GM21390 (cell line): ENCODE measurements around the gene TMA16.
A peak's percentile ranks its signal among the peaks of the same experiment; 100 is the strongest.
"Not testable (repeated sequence)": the region's sequence is repeated elsewhere in the genome, so short reads cannot be mapped to it uniquely, and the experiment has no call there.

Source experiments
- ATAC-seq: cut with Tn5 transposase; IDR thresholded peaks from one replicate; pipeline ENCODE4 v1.9.1; 2021; ENCODE audit not compliant: unreplicated experiment

The TMA16 gene

GRCh38 chr4:163494360-163495241, at the start of gene TMA16:
TMA16 (plus strand) TSS chr4:163494690; CDS start chr4:163494802, 112 bp downstream.
- ATAC-seq = peak; percentile 80

GRCh38 chr4:163447023-163447422, 47.5 kb upstream of the TMA16 start:
- ATAC-seq = not testable (repeated sequence)

GRCh38 chr4:163447481-163447880, 47.0 kb upstream of the TMA16 start:
- no peak for ATAC-seq

DNA sequence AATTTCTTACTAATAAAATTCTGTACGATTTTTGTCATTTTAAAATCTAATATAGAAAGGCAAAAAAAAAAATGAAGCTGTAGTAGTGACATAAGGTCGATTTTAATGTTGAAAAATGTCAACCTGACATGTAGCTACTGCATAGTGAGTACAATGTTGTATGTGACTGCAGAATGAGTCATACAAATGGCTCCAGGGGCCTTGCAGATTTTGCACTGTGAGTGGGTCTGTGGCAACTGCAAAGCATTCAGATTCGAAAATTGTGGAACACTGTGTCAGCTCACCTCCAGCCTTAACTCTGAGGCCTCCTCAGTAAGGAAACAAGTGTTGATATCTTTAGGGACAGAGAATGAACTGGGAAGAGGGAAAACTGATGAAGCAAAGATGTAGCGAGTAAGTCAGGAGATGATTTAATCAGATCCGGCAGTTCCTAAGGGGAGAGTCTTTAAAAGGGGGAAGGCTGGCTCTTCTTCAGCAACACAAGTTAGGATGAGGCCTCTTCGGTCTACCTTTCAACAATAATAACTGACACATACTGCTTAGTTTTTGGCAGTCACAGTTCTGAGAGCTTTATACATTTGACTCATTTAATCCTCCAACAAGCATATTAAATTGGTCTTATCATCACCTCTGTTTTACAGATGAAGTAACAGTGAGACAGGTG, 45.8 kb upstream of the TMA16 start:
- no peak for ATAC-seq

DNA sequence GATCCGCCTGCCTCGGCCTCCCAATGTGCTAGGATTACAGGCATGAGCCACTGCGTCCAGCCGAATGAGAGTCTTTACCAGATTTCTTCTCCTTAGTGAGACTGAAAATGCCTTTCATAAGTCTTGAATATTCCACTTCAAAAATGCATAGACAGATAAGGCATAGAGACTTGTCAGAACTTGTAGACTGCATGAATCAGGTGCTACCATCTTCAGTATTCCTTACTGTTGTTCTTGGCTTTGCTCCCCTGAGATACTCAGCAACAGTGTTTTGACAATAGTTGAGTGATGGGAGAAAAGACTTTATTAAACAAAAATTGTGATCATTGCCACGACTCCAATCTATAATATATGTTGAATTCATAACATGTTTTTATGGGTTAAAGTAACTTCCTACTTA, 31.9 kb upstream of the TMA16 start:
- ATAC-seq = no peak

DNA sequence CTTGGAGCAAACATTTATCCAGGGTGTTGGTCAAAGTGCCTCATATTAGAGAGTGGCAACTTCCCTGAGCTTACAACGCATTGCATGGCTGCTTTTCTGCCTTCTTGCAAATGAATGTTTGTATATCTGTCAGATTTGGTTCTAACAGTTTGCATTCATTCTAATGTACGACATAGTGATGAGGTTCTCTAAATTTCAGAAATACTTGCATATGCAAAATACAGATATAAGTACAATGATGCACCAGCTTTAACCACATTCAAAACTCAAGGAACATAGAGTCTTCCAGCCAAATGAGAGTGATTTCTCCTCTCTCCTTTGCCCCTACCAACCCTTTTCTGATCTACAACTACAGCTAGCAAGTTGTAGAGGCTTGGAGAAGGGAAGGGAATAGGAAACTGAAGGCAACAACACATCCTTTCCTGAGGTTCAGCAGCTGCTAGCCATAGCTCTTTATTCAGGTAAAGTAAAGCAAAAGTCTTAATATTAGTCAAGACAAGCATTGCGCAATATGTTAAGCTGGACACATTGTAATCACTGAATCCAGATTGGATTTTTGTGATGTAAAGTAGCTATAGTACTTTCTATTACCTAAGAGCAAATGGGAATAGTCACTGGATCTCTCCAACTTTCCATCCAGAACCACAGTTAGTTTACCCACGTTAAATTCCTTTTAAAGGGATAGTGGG, 27.3 kb upstream of the TMA16 start:
- ATAC-seq = no peak

DNA sequence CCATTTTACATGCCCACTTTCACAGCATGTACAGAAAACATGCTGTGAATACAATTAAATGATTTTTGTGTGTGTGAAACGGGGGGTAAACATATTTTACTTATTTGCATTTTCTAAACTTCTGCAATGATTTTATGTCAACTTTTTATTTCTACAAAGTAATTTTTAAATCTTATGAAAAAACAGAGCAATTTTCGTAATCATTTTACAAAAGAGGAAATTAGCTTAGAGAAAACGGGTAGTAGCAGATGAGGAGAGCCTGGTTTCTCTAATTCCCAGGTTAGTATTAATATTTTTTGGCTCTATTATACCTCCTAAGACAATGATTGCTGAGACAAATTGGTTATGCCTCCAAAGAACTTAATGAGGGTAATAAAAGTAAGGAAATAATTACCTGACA, 24.1 kb upstream of the TMA16 start:
- no peak for ATAC-seq

DNA sequence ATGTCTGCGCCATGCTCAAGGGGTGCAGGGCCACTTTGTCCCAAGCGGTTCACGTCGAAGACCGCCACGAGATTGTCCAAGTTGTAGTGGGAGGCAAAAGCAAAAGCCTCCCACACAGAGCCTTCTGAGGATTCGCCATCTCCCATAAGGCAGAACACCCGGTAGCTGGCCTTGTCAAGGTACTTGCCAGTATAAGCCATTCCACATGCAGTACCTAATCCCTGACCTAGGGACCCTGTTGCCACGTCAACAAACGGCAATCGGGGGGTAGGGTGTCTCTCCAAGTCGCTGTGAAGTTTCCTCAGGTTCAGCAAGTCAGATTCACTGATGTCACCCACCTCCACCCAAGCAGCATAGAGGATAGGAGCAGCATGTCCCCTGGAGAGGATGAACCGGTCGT, 21.4 kb upstream of the TMA16 start:
- ATAC-seq = no peak

DNA sequence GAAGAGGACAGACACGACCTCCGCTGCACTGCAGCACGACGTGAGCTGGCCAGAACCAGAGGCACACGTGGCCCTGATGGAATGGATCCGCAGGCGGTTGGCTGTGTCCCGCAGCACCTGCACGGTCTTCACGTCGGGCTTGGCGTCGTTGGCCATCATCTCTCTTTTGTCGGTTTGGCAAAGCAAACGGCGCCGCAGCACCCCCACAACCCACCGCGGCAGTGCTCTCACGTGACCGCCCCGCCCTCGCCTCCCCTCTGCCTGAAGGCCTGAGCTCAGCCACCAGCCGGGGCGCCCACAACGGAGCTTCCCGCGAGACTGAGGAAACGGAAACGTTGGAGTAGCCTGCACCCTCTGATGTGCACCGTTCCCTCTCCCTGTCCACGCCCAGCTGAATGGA, 20.9 kb upstream of the TMA16 start, which contains the start of gene TKTL2:
Gene TKTL2 (minus strand): TSS at position 179 of the 400 bp plus-strand sequence. CDS start 20 bp downstream, at position 159.
- ATAC-seq = no peak

DNA sequence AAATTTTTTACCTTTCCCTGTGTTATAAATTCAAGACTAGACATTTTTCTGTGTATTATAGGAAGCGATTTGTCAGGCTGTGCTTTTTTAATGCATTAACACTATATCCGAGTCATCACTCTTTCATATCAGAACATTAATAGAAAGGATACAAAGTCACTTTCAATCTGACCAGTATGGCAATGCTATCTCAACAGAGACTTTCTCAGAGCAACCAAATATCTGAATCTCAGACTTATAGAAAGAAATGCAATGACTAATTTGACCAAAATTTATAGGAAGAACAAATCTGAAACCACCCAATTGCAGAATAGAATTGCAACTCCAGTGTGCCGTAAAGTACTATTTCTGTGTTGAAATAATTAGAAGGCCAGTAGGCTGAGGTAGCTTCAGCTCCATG, 20.5 kb upstream of the TMA16 start:
- no peak for ATAC-seq

DNA sequence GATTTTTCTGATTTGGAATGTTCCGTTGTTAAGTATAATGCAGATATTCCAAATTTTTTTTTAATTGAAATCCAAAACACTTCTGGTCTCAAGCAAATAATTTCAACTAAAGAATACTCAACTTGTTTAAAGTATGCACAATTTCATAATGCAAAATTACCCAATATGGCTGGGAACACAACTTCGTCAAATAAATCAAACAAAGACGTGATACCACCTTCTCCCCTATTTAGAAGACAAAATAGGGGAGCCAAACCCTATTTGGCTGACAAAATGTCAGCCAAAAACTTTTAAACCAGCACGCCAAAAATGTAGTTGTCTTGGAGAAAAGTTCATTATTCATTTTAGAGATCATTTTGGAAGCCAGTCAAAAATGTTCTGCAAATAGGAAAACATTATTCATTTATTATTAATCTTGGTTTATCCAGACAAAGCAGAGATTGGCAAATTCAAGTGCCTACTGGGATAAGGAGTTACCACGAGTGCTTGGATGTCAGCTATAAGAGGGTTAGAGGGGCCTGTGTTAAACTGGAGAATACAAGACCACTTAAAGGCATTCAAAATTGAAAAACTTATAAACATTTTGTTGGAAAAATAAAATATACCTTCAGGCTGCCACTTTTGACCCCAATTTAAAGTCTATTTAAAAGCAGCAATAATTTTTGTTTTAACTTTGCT, 17.6 kb upstream of the TMA16 start:
- ATAC-seq = no peak

DNA sequence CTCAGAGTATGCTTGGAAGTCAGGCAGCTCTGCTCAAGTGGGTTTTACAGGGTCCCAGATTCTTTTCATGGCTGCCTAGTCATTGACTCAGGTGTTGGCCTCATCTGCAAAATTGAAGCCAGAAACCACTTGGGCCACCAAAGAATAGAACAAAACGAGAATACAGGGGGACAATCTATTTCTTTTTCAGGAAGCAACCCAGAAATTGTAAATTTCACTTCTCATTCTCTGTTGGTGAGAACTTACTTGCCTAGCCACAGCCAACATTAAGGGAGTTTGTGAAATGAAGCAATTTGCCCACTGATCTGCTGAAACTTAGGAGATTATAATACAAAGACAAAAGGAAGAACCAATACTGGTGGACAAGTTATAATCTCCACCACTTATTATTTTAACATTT, 12.3 kb upstream of the TMA16 start:
- ATAC-seq = peak; percentile 78

DNA sequence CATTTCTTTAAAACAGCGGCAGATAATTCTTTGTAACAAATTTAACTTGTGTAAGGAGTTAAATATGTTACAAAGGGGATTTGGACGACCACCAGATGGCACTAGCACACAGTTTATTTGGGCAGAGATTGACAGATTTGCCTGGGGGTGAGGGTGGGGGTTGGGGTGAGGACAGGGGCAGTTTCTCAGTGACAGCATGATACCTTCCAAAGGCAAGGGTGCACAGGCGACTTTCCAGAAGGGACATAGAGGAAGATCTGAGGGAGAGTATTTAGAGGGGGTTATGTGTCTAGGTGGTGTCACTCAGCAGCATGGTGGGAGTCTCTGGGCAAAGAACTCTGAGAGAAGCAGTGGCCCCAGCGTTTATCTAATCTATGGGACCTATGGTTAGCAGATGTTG, 9.6 kb upstream of the TMA16 start:
- peak; percentile 32 for ATAC-seq

DNA sequence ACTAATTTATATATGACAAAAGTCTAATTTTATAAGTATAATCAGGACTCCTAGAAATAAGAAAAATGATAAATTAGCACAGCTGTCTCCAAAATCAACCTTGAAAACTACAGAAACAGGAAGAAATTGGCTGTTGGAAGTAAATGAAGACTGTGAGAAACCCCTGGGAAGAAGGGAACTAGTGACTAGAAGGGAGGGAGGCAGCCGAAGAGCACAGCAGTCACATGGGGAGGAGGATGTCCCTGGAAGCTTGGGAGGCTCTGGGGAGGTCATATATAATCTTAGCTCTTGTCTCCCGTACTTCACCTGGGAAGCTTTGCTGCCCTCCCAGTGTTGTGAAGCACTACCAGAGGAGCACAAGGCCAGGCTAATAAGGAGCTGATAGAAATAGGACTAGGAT, 8.9 kb upstream of the TMA16 start:
- no peak for ATAC-seq

- no peak for ATAC-seq
Measured at GRCh38 chr4:163486321-163486720, 8.2 kb upstream of the TMA16 start.

- ATAC-seq = no peak
Measured at GRCh38 chr4:163489929-163490328, 4.6 kb upstream of the TMA16 start.

- no peak for ATAC-seq
Measured at GRCh38 chr4:163492951-163493504, 1.5 kb upstream of the TMA16 start.

- peak; percentile 35 for ATAC-seq
Measured at GRCh38 chr4:163493643-163494359, 689 bp upstream of the TMA16 start.

GRCh38 chr4:163495900-163496299, 1.4 kb downstream of the TMA16 start:
- ATAC-seq = peak; percentile 20

GRCh38 chr4:163500586-163500985, 6.1 kb downstream of the TMA16 start:
- ATAC-seq = no peak
